Measurements from ENCODE around the gene OR1Q1.
"Not testable (repeated sequence)": the region's sequence is repeated elsewhere in the genome, so short reads cannot be mapped to it uniquely, and the experiment has no call there.

The OR1Q1 gene, protein sequence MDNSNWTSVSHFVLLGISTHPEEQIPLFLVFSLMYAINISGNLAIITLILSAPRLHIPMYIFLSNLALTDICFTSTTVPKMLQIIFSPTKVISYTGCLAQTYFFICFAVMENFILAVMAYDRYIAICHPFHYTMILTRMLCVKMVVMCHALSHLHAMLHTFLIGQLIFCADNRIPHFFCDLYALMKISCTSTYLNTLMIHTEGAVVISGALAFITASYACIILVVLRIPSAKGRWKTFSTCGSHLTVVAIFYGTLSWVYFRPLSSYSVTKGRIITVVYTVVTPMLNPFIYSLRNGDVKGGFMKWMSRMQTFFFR

DNA sequence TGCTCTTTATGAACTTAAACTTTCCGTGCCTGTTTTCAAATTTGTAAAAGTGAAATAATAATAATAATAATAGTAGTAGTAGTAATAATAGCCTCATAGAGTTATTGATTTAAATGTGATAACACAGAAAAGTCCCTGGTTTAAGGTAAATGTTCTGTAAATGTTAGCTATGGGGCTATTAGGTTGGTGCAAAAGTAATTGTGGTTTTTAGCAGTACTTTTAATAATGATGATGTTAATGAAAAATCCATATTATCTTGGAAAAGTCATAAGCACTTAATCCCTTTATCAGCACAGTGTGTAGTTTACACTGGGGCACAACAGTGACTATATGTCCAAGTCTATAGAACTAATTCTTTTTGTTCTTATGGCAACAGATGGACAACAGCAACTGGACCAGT, at the start of gene OR1Q1:
Gene OR1Q1 (plus strand): TSS at position 377 of the 400 bp plus-strand sequence. CDS start 0 bp downstream, at position 377.
- no peak for DNase-seq

DNA sequence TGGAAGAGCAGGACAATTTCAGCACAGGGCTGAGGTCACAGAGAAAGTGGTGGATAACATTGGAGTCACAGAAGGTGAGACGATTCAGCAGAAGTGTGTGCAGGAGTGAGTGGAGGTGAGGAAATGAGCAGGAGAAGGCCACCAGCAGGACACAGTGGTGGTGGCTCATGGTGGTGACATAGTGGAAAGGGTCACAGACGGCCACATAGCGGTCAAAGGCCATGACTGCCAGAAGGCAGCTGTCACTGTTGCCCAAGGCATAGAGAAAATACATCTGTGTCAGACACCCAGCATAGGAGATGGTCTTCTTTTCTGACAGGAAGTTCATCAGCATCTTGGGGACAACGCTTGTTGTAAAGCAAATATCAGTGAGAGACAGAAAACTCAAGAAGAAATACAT, 46.6 kb upstream of the OR1Q1 start:
- no peak for DNase-seq

DNA sequence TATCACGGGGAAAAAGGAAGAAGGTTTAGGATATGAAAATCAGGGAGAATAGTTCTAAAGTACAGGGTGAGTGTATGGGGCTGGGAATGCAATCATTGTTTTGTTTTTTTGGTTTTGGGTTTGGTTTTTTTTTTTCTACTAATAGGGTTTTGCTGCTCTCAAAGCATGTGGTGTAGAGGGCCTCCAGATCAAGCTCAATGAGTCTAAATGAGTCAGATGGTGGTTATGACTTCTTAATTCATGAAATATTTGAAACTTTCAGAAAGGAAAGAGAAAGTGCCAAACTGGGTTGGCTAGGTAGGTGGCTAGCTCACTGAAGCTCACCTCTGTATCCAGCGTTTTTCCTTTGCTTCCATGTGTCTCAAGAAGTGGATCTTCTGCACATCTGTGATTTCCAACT, 42.1 kb upstream of the OR1Q1 start:
- no peak for DNase-seq

DNA sequence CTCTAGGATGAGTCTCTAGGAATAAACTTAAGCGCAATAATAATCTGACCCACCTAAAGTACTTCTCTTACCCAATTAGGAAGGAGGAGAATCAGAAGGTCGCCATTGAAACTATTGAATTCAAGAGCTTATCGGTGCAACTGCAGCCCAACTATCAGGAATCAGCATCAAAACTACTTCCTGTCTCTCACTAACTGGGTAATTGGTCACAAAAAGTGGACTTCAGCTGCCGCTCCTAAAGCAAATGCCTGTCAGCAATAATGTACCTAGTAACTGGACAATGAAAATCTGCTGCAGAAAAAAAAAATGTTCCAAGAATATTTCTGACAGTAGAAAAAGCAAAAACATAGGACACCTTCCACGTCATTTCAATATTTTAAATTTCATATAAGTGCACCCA, 34.7 kb upstream of the OR1Q1 start:
- DNase-seq, result no peak

DNA sequence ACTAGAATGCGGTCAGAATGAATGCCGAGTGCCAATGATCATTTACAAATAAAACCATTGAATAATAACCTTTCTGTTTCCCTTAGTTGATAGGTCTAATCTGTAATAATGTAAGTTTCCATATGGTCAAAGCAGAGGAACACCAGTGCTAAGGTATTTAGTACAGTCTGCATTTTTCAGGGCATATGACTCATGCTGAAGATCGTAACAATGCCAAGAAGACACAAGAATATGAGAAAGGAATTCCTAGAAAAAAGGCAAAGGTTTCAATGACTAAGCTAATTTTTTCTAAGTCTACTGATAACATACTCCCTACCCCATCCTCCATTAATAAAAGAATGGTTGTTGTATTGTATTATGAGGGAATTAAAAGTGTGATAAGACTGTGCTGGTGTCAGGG, 34.2 kb upstream of the OR1Q1 start:
- no peak for DNase-seq

DNA sequence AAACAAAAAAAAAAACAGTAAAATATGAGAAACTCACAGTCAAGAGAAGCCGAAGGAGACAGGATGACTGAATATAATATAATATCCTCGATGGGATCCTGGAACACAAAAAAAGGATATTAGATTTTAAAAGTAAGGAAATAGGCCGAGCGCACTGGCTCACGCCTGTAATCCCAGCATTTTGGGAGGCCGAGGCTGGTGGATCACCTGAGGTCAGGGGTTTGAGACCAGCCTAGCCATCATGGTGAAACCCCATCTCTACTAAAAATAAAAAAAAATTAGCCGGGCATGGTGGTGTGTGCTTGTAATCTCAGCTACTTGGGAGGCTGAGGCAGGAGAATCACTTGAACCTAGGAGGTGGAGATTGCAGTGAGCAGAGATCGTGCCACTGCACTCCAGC, 31.3 kb upstream of the OR1Q1 start, which contains the start of gene OR1L8:
Gene OR1L8 (minus strand): TSS at position 101 of the 400 bp plus-strand sequence. CDS start 14,907 bp downstream, outside the sequence.
- DNase-seq, result not testable (repeated sequence)

DNA sequence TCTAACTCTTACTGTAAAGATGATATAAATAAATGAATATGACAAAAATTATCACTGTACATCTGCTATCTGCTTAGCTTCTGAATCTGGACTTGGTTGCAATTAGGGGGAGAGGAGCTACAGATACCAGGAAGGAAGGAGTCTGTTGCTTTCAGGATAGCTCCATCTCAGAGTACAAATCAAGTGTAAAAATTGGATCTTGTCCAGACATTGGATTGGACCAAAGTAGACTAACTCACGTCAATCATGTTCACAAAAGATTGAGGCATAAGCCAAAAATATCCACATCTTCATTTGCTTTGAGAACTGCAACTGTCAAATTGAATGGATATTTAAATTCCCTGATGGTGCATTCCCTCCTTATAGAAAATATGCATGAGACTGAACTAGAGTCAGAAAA, 8.8 kb upstream of the OR1Q1 start:
- DNase-seq, result no peak

DNA sequence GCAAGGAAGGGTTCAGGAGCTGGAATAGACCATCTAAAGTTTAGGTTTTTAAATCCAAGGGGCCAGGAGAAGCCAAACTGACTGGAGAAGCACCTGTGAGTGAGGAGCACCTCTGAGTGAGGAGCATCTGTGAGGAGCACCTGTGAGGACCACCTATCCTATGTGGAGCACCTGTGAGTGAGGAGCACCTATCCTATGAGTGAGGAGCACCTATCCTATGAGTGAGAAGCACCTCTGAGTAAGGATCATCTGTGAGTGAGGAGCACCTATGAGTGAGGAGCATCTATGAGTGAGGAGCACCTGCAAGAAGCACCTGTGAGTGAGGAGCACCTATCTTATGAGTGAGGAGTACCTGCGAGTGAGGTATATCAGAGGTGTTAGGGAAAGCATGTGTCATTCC, 8.0 kb upstream of the OR1Q1 start:
- DNase-seq, result no peak

DNA sequence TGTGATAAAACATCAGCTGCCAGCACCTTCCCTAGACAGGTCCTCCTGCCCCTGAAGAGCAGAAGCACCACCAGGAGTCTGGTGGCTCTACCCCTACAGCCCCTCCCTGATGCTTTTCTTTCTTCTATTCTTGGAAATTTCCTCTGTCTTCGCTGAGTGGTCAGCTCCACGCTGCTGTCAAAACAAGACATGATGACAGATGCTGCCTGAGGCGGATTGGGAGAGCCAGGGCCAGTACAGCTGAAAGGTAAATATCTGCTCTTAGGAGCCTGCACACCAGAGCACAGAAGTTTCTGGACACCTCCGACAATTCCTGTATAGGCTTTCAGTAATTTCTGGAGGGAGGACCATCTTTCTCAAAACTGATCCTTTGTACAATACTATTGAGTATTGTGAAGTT, 4.7 kb upstream of the OR1Q1 start:
- no peak for DNase-seq

DNA sequence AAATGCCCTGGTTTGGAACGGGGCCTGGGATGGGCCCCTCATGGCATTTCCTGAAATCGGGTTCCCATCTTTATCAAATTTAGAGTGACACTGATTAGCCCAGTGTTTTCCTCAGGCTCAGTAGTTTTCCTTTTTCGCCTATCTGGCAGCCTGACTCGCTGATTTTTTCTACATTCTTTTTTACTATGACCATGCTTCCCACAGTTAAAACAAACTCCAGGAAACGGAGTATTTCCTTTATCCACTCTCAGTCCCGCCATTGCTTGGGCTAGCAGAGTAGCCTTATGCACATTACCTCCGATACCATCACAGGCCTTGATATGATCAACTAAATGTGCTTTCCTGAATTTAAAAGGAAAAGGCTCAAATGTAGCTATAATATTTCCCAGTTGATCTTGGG, 5.5 kb downstream of the OR1Q1 start:
- DNase-seq, result no peak

DNA sequence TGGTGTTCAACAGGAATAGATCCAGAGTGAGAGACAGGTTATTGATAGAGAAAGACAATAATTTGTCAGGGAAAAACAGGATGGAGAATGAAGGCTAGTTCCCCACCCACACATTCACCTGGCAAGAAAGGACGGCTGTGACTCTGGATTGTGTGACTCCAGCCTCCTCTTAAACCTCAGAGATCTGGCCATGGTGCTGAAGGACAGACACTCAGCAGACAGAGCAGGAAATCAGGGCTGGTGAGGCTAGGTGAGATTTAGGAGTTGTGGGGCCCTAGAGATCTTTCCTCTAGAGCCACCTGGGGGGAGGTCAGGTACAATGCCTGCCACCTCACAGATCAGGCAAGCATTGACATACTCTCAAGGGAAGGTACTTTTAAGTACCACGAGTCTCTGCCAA, 27.7 kb downstream of the OR1Q1 start:
- DNase-seq, result peak; percentile 53

DNA sequence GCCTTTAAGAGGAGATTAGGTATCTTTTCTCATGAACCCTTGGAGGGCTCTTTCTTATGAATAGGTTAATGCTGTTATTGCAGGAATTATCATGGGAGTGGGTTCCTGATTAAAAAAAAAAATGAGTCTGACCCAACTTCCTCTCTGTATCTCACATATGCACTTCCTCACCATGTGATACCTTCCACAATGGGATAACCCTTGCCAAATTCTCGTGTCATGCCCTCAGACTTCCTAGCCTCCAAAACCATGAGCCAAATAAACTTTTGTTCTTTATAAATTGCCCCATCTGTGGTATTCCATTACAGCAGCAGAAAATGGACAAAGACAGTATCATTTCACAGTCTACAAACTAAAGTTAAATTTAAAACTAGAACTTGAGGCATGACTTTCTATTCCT, 41.8 kb downstream of the OR1Q1 start:
- no peak for DNase-seq

DNA sequence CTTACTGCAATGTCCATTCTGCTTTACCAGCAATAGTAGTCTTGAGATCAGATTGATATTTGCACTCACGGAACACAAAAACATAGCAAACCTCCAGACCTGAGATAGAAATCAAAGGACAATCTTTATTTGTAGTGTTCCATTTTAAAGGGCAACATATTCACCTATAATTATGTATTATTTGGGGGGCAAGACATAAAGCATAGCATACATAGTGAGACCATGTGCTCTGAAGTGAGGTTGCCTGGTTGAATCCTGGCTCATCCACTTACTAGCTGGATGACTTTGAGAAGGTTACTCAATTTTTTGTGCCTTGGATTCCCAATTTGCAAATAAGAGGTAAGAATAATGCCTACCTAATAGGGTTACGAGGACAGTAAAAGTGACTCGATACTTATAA, 43.0 kb downstream of the OR1Q1 start, which contains the start of gene OR1B1:
Gene OR1B1 (minus strand): TSS at position 101 of the 400 bp plus-strand sequence.
- no peak for DNase-seq

DNA sequence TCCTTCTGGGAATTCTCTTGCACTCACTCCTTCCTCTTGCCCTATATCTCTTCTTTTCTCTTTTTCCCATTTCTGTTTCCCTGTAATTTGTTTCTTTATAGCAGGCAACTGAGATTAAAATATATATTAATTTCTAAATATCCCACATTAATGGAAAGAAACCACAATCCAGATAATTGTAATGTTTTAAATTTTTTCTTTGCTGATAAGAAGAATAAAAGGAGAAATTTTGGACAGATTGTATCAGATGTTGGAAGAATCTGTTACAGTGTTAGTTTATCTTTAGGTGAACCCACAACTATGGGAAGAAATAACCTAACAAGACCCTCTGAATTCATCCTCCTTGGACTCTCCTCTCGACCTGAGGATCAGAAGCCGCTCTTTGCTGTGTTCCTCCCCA, 46.9 kb downstream of the OR1Q1 start, which contains the start of gene OR1L1:
Gene OR1L1 (plus strand): TSS at position 301 of the 400 bp plus-strand sequence. CDS start 0 bp downstream, at position 301.
- no peak for DNase-seq
